Stimulated activated CD8-positive, alpha-beta memory T cell treated with anti-CD3 and anti-CD28 coated beads, Interleukin-15, amount 100 ng/mL, for 24 hours (primary cell): Measurements from ENCODE around the gene TPMT.
"Not testable (repeated sequence)": the region's sequence is repeated elsewhere in the genome, so short reads cannot be mapped to it uniquely, and the experiment has no call there.

Experiments
- DNase-seq: peaks from one replicate; pipeline ENCODE4 v3.0.0-alpha.2; 2020; ENCODE audit warnings: low read depth

Gene TPMT

GRCh38 chr6:18154507-18155149 lies at the start of gene TPMT:
Gene TPMT (minus strand): TSS chr6:18155077. CDS start chr6:18149127, 5,950 bp downstream.
- DNase-seq = no peak

GRCh38 chr6:18203786-18204185 lies 48.9 kb upstream of the TPMT start:
- no peak for DNase-seq

GRCh38 chr6:18192026-18192425 lies 37.1 kb upstream of the TPMT start:
- DNase-seq = no peak

GRCh38 chr6:18189196-18189595 lies 34.3 kb upstream of the TPMT start:
- no peak for DNase-seq

GRCh38 chr6:18187701-18188100 lies 32.8 kb upstream of the TPMT start:
- no peak for DNase-seq

GRCh38 chr6:18186540-18187250 lies 31.8 kb upstream of the TPMT start:
- no peak for DNase-seq

GRCh38 chr6:18186033-18186432 lies 31.2 kb upstream of the TPMT start:
- no peak for DNase-seq

- no peak for DNase-seq
Observed at GRCh38 chr6:18185624-18186023, 30.7 kb upstream of the TPMT start.

GRCh38 chr6:18183766-18184165 lies 28.9 kb upstream of the TPMT start:
- DNase-seq = no peak

- DNase-seq = no peak
Observed at GRCh38 chr6:18182568-18182967, 27.7 kb upstream of the TPMT start.

GRCh38 chr6:18179770-18180356 lies 25.0 kb upstream of the TPMT start:
- DNase-seq = no peak

GRCh38 chr6:18178960-18179615 lies 24.2 kb upstream of the TPMT start:
- DNase-seq = no peak

GRCh38 chr6:18177286-18177965 lies 22.5 kb upstream of the TPMT start:
- no peak for DNase-seq

- DNase-seq = not testable (repeated sequence)
Observed at GRCh38 chr6:18176198-18176597, 21.3 kb upstream of the TPMT start.

GRCh38 chr6:18171871-18172270 lies 17.0 kb upstream of the TPMT start:
- DNase-seq = no peak

GRCh38 chr6:18168264-18168663 lies 13.4 kb upstream of the TPMT start:
- DNase-seq = no peak

- DNase-seq = no peak
Observed at GRCh38 chr6:18166312-18167036, 11.6 kb upstream of the TPMT start.

- DNase-seq = no peak
Observed at GRCh38 chr6:18165751-18166150, 10.9 kb upstream of the TPMT start.

GRCh38 chr6:18162401-18162800 lies 7.5 kb upstream of the TPMT start:
- DNase-seq = no peak

- DNase-seq = no peak
Observed at GRCh38 chr6:18161431-18161830, 6.6 kb upstream of the TPMT start.

- DNase-seq = no peak
Observed at GRCh38 chr6:18160911-18161310, 6.0 kb upstream of the TPMT start.
